ENCODE results near the gene PTPRJ. TPM values are rescaled to one million over a fixed set of nuclear protein-coding genes. Genes with fewer than 3 reads are reported as not detected.

PTPRJ gene
- total RNA-seq, 1 experiment from 2014 or later = 10.5 TPM

DNA sequence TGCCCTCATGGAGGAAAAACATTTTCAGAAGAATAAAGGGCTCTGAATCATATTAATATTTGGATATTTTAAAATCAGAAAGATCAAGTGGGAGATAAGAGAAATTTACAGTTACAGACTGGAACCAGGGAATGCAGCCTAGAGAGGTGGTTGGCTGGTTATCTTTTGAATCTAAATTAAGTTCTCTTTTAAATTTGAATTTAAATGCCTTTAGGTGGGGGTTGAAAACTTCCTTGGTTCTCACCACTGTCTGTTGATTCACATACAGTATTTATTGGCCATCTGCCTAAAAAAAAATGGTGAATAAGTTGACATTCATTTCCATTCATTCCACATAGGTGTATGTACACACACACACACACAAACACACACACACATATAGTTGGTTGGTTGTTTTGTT lies 35.7 kb upstream of the PTPRJ start:
- H3K27me3 ChIP-seq (ENCODE audit: low read length) = no peaks in the 10 kb centered on the region
- no peaks in the 10 kb centered on the region for H3K9me3 ChIP-seq (ENCODE audit: low read length)
- no TSS peak for BruUV-seq (replicated peaks)
- H4K20me1 ChIP-seq (ENCODE audit: low read length) = no peaks in the 10 kb centered on the region
- ATAC-seq (no peak), DNase-seq (peak; percentile 53)
- H3F3A ChIP-seq (ENCODE audit: low read length, unreplicated experiment) = no peaks in the 10 kb centered on the region
- TF ChIP-seq EZH2phosphoT487 (IDR thresholded peaks at IDR 0.05; ENCODE audit: borderline replicate concordance, low read length) (no peak), EZH2 (IDR thresholded peaks at IDR 0.05; ENCODE audit: low read length, unreplicated experiment) (no peak)
- TF ChIP-seq, protein P1, sequence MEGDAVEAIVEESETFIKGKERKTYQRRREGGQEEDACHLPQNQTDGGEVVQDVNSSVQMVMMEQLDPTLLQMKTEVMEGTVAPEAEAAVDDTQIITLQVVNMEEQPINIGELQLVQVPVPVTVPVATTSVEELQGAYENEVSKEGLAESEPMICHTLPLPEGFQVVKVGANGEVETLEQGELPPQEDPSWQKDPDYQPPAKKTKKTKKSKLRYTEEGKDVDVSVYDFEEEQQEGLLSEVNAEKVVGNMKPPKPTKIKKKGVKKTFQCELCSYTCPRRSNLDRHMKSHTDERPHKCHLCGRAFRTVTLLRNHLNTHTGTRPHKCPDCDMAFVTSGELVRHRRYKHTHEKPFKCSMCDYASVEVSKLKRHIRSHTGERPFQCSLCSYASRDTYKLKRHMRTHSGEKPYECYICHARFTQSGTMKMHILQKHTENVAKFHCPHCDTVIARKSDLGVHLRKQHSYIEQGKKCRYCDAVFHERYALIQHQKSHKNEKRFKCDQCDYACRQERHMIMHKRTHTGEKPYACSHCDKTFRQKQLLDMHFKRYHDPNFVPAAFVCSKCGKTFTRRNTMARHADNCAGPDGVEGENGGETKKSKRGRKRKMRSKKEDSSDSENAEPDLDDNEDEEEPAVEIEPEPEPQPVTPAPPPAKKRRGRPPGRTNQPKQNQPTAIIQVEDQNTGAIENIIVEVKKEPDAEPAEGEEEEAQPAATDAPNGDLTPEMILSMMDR (conservative IDR thresholded peaks at IDR 0.05; ENCODE audit: low read depth, low read length) = no peak
- H3K4me3 ChIP-seq (ENCODE audit: low read length) = no peak overlapping the region
- no peak overlapping the region for H3K4me2 ChIP-seq (ENCODE audit: low read length)
- no peaks in the 10 kb centered on the region for H3K9me2 ChIP-seq (replicated peaks; ENCODE audit: low read length)
- no peaks in the 10 kb centered on the region for H3K36me3 ChIP-seq (ENCODE audit: low read depth, low read length)
- H3K27ac ChIP-seq (ENCODE audit: low read length) = peak overlapping the region; percentile 28; the same call in 1 of the 2 replicates
- CTCF ChIA-PET = no interaction called here
- H2AFZ ChIP-seq (ENCODE audit: low read length) = no peak overlapping the region
- H3K4me1 ChIP-seq (ENCODE audit: insufficient read depth, low read length) = peaks cover 38% of the 10 kb centered on the region
- POLR2A ChIA-PET (ENCODE audit: unreplicated experiment) = no interaction called here
- H3K9ac ChIP-seq (ENCODE audit: low read length) = no peak overlapping the region
- intact Hi-C loops (cut with micrococcal nuclease) = loop anchor here (5.0 kb wide), 1 partner anchor 113 kb away; no protein-coding TSS in a partner anchor
- no peaks in the 10 kb centered on the region for H3K79me2 ChIP-seq (ENCODE audit: low read length)

DNA sequence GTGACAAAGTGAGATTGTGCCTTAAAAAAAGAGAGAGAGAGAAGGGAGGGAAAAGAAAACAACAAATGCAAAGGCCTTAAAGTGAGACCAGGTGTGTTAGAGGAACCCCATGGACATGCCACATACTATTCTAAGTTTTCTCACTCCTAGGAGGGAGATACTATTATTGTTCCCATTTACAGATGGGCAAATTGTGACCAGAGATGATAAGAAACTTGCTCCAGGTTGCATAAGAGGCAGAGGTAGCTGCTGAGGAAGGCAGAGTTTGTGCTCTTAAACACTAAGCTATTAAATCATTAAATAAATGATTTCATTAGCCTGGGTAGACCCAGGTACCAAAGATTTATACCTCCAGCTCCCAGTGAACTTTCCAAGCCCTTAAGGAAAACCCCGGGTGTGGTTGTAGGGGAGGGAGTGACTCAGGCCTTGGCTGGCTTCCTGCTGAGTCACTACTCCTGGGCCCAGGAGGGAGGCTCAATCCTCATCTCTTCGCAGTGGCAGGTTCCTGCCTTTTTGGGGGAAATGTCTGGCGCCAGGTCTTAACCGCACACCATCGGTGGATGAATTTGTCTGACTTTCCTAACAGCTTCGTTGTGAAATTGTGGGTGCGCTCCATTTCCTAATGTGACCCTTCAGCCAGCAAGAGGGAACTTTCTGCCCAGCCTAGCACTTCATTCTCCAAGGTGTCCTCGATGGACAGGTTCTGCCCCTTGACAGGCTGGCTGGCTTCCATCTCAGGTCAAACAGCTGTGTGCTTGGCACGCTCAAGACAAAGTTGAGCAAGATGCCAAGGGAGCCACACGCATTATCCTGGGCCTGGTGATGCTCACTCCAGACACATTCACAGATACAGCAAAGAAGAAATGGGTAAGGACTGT lies 33.4 kb upstream of the PTPRJ start:
- peaks cover 38% of the 10 kb centered on the region for H3K4me1 ChIP-seq (ENCODE audit: insufficient read depth, low read length)
- H3K4me3 ChIP-seq (ENCODE audit: low read length) = peak overlapping the region; percentile 44; the same call in 1 of the 2 replicates
- intact Hi-C loops (cut with micrococcal nuclease) = loop anchor here (1.0 to 5.0 kb wide), 4 partner anchors 28 to 162 kb away; no protein-coding TSS in a partner anchor
- no peaks in the 10 kb centered on the region for H3K9me3 ChIP-seq (ENCODE audit: low read length)
- POLR2A ChIA-PET (ENCODE audit: unreplicated experiment) = interaction anchor here (0.5 to 0.7 kb wide), 3 partner anchors 9 to 96 kb away, joined by 3 to 29 read pairs (median 4); no protein-coding TSS in a partner anchor
- CTCF ChIA-PET = interaction anchor here (0.6 to 1.1 kb wide), 5 partner anchors 11 to 162 kb away, joined by 3 to 7 read pairs (median 4); no protein-coding TSS in a partner anchor
- H3K27me3 ChIP-seq (ENCODE audit: low read length) = no peaks in the 10 kb centered on the region
- H3K36me3 ChIP-seq (ENCODE audit: low read depth, low read length) = no peaks in the 10 kb centered on the region
- DNase-seq (peak; percentile 98), ATAC-seq (peak; percentile 96)
- no peaks in the 10 kb centered on the region for H3K79me2 ChIP-seq (ENCODE audit: low read length)
- H2AFZ ChIP-seq (ENCODE audit: low read length) = peak overlapping the region; percentile 80
- H3K9ac ChIP-seq (ENCODE audit: low read length) = peak overlapping the region; percentile 56
- no peaks in the 10 kb centered on the region for H4K20me1 ChIP-seq (ENCODE audit: low read length)
- H3K4me2 ChIP-seq (ENCODE audit: low read length) = peak overlapping the region; percentile 78
- H3K27ac ChIP-seq (ENCODE audit: low read length) = peak overlapping the region; percentile 97
- BruUV-seq (replicated peaks) = no TSS peak
- TF ChIP-seq EZH2 (IDR thresholded peaks at IDR 0.05; ENCODE audit: low read length, unreplicated experiment) (no peak), EZH2phosphoT487 (IDR thresholded peaks at IDR 0.05; ENCODE audit: borderline replicate concordance, low read length) (no peak)
- TF ChIP-seq, protein P1 (conservative IDR thresholded peaks at IDR 0.05; ENCODE audit: low read depth, low read length) = no peak
- no peaks in the 10 kb centered on the region for H3F3A ChIP-seq (ENCODE audit: low read length, unreplicated experiment)
- no peaks in the 10 kb centered on the region for H3K9me2 ChIP-seq (replicated peaks; ENCODE audit: low read length)
